ENCODE measurements around the gene GTPBP8. TPM values are rescaled to one million over a fixed set of nuclear protein-coding genes. Genes with fewer than 3 reads are reported as not detected.

The GTPBP8 gene
- total and polyA plus RNA-seq, 10 of the 15 experiments (the other 5 are each of a cell fraction or from before 2014, with no cell fraction given) = 10.3 to 29.0 (median 17.0) TPM

GRCh38 chr3:112976001-112976400, 14.8 kb upstream of the GTPBP8 start (continued):
- no peak for TF ChIP-seq SMAD1 (IDR thresholded peaks at IDR 0.05; ENCODE audit: low read depth, partially characterized antibody)
- no peak for TF ChIP-seq ZBTB4 (CRISPR knock-in tag; IDR thresholded peaks at IDR 0.05)
- no peak for TF ChIP-seq RELA (IDR thresholded peaks at IDR 0.05; ENCODE audit: borderline replicate concordance, partially characterized antibody)
- TF ChIP-seq CUX1 (IDR thresholded peaks at IDR 0.05; ENCODE audit: insufficient replicate concordance, low read depth, low read length) = no peak
- no peak for TF ChIP-seq CTCF (IDR thresholded peaks at IDR 0.05 in 2 of 3, conservative IDR thresholded peaks at IDR 0.05 in 1 of 3; ENCODE audit: control insufficient read depth in 2 of 3, extremely low read depth in 1 of 3, insufficient read depth in 1 of 3, low read depth in 3 of 3, low read length in 3 of 3)
- TF ChIP-seq HDGF (IDR thresholded peaks at IDR 0.05) = no peak
- no peak for TF ChIP-seq CREM (IDR thresholded peaks at IDR 0.05; ENCODE audit: low read depth)
- no peak for TF ChIP-seq HSF1 (IDR thresholded peaks at IDR 0.05; ENCODE audit: low read depth, low read length)
- no peak for TF ChIP-seq CBFB (IDR thresholded peaks at IDR 0.05; ENCODE audit: low read depth)
- no peak for TF ChIP-seq HDAC6 (IDR thresholded peaks at IDR 0.05; ENCODE audit: unreplicated experiment)
- no peak for TF ChIP-seq DPF2 (IDR thresholded peaks at IDR 0.05)
- no peak for TF ChIP-seq ZNF622 (IDR thresholded peaks at IDR 0.05)
- TF ChIP-seq YBX1 (IDR thresholded peaks at IDR 0.05) = no peak
- TF ChIP-seq E2F4 (IDR thresholded peaks at IDR 0.05; ENCODE audit: low read depth, low read length) = no peak

Data from GM12878 (cell line).